HG03045 (cell line): Measurements from ENCODE around the gene UBE2S.
"Not testable (repeated sequence)": the region's sequence is repeated elsewhere in the genome, so short reads cannot be mapped to it uniquely, and the experiment has no call there.

Experiments
- ATAC-seq: cut with Tn5 transposase; IDR thresholded peaks from one replicate; pipeline ENCODE4 v1.9.1; 2021; ENCODE audit warnings: mild to moderate bottlenecking, moderate library complexity; ENCODE audit not compliant: unreplicated experiment

The UBE2S gene

GRCh38 chr19:55440411-55441105, 33.0 kb upstream of the UBE2S start:
- no peak for ATAC-seq

GRCh38 chr19:55439052-55439451, 31.5 kb upstream of the UBE2S start:
- no peak for ATAC-seq

- no peak for ATAC-seq
These were observed 29.8 kb upstream of the UBE2S start for GRCh38 chr19:55437410-55437809.

GRCh38 chr19:55436847-55437246, 29.3 kb upstream of the UBE2S start:
- ATAC-seq: no peak

DNA sequence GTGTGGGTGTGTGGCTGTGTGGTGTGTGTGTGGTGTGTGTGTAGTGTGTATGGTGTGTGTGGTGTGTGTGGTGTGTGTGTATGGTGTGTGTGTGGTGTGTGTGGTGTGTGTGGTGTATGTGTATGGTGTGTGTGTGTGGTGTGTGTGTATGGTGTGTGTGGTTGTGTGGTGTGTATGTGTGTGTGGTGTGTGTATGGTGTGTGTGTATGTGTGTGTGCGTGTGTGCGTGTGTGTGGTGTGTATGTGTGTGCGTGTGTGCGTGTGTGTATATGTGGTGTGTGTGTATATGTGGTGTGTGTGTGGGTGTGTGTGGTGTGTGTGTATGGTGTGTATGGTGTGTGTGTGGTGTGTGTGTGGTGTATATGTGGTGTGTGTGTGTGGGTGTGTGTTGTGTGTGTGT, 27.4 kb upstream of the UBE2S start:
- ATAC-seq: no peak

GRCh38 chr19:55434356-55434919, 26.9 kb upstream of the UBE2S start:
- no peak for ATAC-seq

DNA sequence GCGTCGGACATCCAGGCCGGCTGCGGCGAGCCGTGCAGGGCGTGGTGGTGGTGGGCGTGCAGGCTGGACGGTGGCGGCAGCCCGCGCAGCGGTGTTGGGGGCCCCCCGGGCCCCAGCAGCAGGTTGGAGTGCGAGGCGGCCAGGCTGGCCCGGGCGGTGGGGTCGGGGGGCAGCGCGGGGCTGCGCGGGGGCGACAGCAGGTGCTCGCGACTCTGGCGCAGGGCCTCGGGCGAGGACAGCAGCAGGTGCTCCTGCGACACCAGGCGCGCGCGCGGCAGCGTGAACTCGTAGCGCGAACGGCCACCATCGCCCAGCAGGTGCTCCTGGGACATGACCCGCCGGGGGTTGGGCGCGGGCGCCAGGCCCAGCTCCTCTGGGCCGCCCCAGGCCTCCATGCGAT, 25.7 kb upstream of the UBE2S start:
- ATAC-seq: no peak

- no peak for ATAC-seq
These were observed 24.8 kb upstream of the UBE2S start for GRCh38 chr19:55432241-55432959.

GRCh38 chr19:55431183-55431582, 23.6 kb upstream of the UBE2S start:
- ATAC-seq: no peak

GRCh38 chr19:55426042-55426441, 18.5 kb upstream of the UBE2S start:
- no peak for ATAC-seq

- ATAC-seq: no peak
These were observed 16.9 kb upstream of the UBE2S start for GRCh38 chr19:55424518-55424917.

- no peak for ATAC-seq
These were observed 15.8 kb upstream of the UBE2S start for GRCh38 chr19:55423225-55424005.

GRCh38 chr19:55421281-55421680, 13.7 kb upstream of the UBE2S start:
- ATAC-seq: not testable (repeated sequence)

GRCh38 chr19:55419624-55420236, 12.1 kb upstream of the UBE2S start:
- no peak for ATAC-seq

- no peak for ATAC-seq
These were observed 11.5 kb upstream of the UBE2S start for GRCh38 chr19:55419103-55419502.

DNA sequence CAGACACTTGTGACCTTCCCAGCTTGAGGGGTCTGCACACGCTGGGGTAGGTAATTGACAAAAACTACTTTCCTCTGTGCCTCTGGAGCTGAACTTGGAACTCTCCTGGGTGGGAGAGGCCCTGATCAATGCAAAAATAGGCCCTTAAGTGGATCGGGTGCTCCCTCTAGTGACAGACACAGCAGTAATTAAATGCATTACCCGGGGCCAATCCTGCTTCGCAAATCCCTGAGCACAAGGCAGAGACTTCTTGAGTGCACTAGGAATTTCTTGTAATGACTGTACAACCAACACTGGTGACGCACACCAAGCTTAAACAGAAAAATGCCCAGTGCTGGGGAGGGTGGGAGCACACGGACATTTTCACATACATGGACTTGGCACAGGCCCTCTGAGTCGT, 10.6 kb upstream of the UBE2S start:
- ATAC-seq: no peak

- ATAC-seq: no peak
These were observed 2.6 kb upstream of the UBE2S start for GRCh38 chr19:55410168-55410567.

DNA sequence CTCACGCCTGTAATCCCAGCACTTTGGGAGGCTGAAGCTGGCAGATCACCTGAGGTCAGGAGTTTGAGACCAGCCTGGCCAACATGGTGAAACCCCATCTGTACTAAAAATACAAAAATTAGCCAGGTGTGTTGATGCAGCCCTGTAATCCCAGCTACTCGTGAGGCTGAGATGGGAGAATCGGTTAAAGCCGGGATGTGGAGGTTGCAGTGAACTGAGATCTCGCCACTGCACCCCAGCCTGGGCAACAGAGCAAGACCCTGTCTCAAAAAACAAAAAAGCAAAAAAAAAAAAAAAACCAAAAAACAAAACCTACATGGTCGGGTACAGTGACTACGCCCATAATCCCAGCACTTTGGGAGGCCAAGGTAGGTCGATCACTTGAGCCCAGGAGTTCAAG, 1.6 kb upstream of the UBE2S start:
- ATAC-seq: not testable (repeated sequence)

DNA sequence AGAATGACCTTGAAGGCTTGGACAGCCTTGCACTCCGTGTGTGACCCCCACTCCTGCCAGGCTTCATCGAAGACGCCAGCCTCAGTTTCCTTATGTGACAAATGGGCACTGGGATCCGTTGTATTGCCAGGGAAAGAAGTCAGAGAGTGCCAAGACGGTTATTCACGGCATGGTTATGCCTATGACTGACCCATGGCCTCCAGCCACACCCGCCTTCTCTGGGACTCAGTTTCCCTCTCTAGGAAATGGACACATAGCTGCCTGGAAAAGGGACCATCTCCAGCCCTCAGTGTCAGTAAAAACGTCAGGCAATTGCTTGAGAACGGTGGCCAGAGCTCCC, 915 bp upstream of the UBE2S start:
- ATAC-seq: no peak

- peak; percentile 80 for ATAC-seq
These were observed 378 bp upstream of the UBE2S start for GRCh38 chr19:55407800-55408532.
